ENCODE results near the gene ABCC8.

- TF ChIP-seq, protein P1, sequence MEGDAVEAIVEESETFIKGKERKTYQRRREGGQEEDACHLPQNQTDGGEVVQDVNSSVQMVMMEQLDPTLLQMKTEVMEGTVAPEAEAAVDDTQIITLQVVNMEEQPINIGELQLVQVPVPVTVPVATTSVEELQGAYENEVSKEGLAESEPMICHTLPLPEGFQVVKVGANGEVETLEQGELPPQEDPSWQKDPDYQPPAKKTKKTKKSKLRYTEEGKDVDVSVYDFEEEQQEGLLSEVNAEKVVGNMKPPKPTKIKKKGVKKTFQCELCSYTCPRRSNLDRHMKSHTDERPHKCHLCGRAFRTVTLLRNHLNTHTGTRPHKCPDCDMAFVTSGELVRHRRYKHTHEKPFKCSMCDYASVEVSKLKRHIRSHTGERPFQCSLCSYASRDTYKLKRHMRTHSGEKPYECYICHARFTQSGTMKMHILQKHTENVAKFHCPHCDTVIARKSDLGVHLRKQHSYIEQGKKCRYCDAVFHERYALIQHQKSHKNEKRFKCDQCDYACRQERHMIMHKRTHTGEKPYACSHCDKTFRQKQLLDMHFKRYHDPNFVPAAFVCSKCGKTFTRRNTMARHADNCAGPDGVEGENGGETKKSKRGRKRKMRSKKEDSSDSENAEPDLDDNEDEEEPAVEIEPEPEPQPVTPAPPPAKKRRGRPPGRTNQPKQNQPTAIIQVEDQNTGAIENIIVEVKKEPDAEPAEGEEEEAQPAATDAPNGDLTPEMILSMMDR (conservative IDR thresholded peaks at IDR 0.05; ENCODE audit: low read depth, low read length), result no peak
- no peak for TF ChIP-seq EZH2 (IDR thresholded peaks at IDR 0.05; ENCODE audit: borderline replicate concordance, low read depth, low read length, poor library complexity, severe bottlenecking)
These were observed 95.5 kb downstream of the ABCC8 start for GRCh38 chr11:17381156-17381555.
